HG03432 (cell line): Measurements from ENCODE around the gene XYLT2.
"Not testable (repeated sequence)": the region's sequence is repeated elsewhere in the genome, so short reads cannot be mapped to it uniquely, and the experiment has no call there.

Experiments
- ATAC-seq: cut with Tn5 transposase; IDR thresholded peaks from one replicate; pipeline ENCODE4 v1.9.1; 2021; ENCODE audit warnings: mild to moderate bottlenecking, moderate library complexity; ENCODE audit not compliant: unreplicated experiment

Gene XYLT2

GRCh38 chr17:50388728-50389127 is 42.8 kb downstream of the XYLT2 start:
- ATAC-seq: no peak

GRCh38 chr17:50389534-50389933 is 43.6 kb downstream of the XYLT2 start:
- ATAC-seq: no peak

GRCh38 chr17:50392621-50393020 is 46.7 kb downstream of the XYLT2 start:
- no peak for ATAC-seq

DNA sequence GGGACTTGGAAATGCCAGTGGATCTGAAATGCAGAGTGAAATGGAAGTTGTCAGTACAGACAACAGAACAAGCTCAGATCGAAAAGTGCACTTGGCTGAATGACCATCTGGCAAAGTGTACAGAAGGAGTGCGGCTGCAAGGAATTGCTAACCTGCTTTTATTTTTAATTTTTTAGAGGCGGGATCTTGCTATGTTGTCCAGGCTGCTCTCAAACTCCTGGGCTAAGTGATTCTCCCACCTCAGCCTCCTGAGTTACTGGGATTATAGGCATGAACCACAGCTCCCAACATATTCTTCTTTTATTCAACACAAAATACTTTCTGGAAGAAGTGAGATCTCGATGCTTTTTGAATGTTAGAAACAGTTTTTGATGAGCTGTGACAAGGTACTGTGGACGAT is 47.8 kb downstream of the XYLT2 start:
- ATAC-seq: no peak

- no peak for ATAC-seq
These were observed 48.8 kb downstream of the XYLT2 start for GRCh38 chr17:50394711-50395110.

DNA sequence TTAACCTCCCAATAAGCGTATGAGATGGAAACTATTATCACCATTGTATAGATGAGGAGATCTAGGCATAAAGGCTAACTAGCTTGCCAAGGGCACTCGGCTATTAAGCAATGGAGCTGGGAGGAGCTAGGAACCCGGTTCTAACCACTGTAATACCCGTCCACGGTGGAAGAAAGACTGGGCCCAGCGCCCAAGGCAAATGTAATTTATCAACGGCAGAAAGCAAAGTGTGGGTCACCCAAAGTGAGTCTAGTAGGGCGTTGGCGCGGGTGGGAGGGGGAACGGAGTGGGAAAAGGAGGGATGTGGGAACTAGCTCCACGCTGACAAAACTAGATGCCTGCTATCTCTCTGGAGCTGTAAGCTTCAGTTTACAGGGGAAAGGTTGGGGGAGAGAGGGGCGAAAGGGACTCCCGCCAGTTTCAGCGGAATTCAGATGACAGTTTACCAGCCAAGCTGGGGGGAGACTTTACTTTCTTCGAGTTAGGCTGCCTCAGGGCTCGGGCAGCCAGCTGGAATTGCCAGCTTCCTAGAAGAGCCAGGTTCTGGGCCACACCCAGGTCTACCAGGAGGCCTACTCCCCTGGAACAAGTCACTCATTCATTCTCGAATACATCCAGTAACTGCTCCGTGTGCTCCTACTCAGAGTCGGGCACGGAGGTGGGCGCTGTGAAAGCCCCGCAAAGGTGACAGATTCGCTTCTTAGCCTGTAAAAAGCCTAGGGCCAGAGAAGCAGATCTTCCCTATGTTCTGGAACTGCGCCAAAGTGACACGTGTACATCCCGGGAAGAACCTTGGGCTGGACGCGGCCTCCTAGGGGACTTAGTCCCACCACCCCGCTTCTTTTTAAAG is 50.6 kb downstream of the XYLT2 start:
- peak; percentile 13 for ATAC-seq

GRCh38 chr17:50397111-50397918 is 51.4 kb downstream of the XYLT2 start, which contains the start of gene LRRC59:
Gene LRRC59, minus strand, starts transcription at chr17:50397523. Its CDS starts 206 bp downstream, at chr17:50397317.
- ATAC-seq: peak; percentile 98

DNA sequence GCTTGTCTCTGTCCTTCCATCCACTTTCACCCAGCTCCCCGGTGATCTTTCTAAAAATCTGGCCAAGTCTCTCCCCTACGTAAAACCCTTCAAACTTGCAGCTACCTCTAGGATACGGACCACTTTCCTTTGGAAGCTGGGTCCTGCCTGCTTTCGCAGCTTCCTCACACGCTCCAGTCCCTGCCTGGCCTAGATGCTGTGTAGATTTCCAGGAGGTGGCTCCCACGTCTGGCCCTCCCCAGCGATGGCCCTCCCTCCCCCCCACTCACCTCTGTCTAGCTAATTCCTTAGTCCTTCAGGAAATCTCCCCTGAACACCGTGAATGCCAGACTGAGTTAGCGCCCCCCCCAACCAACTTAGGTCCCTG is 52.0 kb downstream of the XYLT2 start:
- ATAC-seq: no peak

DNA sequence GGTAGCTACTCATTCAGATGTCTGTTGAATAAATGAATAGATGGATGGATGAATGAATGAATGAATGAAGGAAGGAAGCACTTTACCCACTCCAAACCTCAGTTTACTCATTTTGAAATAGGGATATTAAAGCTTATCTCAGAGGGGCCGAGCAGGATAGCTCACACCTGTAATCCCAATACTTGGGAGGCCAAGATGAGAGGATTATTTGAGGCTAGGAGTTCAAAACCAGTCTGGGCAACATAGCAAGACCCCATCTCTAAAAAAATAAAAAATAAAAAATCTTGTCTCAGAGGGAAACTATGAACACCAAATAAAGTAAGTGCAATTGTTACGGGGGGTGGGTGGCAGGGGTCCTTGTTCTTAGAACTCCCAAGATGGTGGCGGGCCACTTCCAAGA is 52.7 kb downstream of the XYLT2 start:
- ATAC-seq: not testable (repeated sequence)

- ATAC-seq: not testable (repeated sequence)
These were observed 53.7 kb downstream of the XYLT2 start for GRCh38 chr17:50399591-50399990.

DNA sequence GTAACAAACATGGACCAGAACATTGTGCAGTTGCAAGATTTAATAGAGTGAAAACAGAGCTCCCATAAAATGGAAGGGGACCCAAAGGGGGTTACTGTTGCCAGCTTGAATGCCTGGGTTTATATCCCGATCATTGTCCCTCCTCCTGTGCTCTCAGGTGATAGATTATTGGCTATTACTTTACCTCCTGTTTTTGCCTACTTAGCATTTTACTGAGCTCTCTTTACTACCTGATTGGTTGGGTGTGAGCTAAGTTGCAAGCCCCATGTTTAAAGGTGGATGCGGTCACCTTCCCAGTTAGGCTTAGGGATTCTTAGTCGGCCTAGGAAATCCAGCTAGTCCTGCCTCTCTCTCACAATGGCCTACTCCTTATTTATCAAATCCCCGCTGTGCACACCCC is 59.4 kb downstream of the XYLT2 start:
- not testable (repeated sequence) for ATAC-seq

DNA sequence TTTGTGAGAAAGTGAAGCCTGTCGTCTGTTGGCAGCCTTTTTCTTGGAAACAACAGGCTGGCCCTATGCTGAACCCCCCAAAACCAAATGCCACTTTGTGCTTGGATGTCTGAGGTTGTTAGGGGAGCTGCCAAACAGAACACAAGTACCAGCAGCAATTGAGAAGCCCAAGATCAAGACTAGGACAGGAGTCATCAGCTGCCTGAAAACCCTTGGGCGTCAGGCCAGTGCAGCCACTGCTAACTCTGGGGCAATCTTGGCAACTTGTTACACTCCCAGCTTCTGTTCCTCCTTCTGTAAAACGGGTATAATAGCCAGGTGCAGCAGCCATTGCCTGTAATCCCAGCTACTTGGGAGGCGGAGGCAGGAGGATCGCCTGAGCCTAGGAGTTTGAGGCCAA is 60.7 kb downstream of the XYLT2 start:
- ATAC-seq: no peak

DNA sequence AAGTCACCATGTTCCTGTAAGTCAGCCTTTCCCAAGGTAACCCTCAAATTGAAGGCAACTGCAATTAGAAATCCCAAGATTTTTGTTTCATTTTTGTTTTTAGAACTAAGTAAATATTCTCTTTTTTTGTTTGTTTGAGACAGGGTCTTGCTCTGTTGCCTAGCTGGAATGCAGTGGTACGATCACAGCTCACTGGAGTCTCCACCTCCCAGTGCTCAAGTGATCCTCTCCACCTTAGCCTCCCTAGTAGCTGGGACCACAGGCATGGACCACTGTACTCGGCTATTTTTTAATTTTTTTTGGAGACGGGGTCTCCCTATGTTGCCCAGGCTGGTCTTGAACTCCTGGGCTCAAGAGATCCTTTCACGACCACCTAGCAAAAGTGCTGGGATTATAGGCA is 62.0 kb downstream of the XYLT2 start:
- ATAC-seq: no peak
